GM12873 (cell line): ENCODE results near the gene EFCAB8.

Source experiments
- TF ChIP-seq, protein P1 (sequence below): IDR thresholded peaks from 2 replicates; pipeline ENCODE4 v1.5.1; 2012; ENCODE audit warnings: low read depth, mild to moderate bottlenecking, moderate library complexity, low read length, control low read depth; ENCODE audit not compliant: insufficient read depth; ENCODE audit errors: missing control alignments

The EFCAB8 gene

DNA sequence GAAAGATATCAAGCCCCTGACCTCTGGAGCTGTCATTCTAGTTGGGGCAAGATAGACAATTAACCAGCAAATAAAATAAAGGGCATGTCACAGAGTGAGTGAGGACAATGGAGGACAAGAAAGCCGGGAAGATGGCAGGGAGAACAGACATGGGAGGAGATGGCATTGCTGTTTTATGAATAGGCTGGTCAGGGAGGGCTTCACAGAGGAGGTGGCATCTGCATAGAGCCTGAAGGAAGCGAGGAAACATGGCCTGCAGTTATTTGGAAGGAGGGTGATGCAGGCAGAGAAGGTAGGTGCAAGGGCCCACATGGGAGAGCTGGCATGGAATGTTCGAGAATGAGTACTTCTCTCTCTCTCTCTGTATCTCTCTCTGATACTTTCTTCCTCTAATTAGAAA is 63.7 kb downstream of the EFCAB8 start:
- TF ChIP-seq, protein P1, sequence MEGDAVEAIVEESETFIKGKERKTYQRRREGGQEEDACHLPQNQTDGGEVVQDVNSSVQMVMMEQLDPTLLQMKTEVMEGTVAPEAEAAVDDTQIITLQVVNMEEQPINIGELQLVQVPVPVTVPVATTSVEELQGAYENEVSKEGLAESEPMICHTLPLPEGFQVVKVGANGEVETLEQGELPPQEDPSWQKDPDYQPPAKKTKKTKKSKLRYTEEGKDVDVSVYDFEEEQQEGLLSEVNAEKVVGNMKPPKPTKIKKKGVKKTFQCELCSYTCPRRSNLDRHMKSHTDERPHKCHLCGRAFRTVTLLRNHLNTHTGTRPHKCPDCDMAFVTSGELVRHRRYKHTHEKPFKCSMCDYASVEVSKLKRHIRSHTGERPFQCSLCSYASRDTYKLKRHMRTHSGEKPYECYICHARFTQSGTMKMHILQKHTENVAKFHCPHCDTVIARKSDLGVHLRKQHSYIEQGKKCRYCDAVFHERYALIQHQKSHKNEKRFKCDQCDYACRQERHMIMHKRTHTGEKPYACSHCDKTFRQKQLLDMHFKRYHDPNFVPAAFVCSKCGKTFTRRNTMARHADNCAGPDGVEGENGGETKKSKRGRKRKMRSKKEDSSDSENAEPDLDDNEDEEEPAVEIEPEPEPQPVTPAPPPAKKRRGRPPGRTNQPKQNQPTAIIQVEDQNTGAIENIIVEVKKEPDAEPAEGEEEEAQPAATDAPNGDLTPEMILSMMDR: no peak

DNA sequence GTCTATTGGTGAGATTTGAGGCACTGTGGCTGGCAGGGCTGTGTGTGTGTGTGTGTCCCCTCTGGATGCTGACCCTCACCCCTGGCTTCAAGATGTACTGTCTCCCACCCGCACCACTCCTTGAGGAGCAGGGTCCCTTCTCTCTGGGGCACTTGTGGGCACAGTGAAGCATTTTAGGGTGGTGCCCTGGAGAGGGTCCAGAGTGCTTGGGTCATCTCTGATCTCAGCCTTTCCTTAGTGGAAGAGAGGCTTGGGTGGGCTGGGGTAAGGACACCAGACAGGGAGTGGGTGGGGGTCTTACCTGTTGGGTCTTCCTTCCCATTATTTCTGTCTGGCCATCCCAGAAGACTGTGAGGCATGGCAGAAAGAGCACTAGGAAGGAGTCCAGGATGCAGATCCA is 66.1 kb downstream of the EFCAB8 start:
- TF ChIP-seq, protein P1: no peak

DNA sequence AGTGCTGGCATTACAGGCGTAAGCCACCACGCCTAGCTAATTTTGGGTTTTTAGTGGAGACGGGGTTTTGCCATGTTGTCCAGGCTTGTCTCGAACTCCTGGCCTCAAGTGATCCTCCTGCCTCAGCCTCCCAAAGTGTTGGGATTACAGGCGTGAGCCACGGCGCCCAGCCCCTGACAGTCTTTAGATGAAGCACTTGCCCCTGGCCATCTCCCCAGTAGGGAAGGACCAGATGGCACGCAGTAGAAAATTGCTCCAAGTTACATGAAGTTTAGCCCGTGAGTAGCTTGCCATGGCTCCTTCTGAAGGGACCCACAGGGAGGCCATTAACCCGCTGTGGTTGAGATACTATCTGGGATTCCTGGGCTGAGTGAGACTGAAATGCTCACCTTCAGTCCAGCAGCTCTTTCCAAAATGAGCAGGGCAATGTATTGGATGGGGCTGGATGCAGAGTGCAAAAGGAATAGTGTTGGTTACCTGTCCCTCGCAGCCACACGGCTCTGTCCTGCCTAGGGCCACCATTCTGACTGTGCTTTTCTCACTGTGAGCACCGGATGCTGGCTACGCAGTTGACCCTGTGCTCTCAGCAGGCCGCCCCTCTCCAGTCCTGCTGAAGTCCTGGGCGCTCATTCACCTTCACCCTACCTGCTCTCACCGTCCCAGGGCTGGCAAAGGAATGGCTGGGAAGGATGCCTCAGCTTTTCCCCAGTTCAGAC is 66.9 kb downstream of the EFCAB8 start:
- TF ChIP-seq, protein P1: no peak

DNA sequence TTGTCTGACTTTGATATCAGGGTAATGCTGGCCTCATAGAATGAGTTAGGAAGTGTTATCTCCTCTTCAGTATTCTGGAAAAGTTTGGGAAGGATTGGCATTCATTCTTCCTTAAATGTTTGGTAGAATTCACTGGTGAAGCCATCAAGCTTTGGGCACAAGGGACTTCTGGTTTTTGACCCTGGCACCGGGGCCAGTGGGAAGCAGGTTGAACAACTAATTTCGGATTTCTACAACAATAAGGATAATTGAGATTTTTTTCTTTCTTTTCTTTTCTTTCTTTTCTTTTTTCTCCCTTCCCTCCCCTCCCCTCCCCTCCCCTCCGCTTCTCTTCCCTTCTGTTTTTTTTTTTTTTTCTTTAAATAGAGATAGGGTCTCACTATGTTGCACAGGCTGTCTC is 70.4 kb downstream of the EFCAB8 start:
- TF ChIP-seq, protein P1: no peak

GRCh38 chr20:32930181-32930580 is 71.5 kb downstream of the EFCAB8 start:
- TF ChIP-seq, protein P1: no peak

- TF ChIP-seq, protein P1: no peak
Measured at GRCh38 chr20:32930701-32931100, 72.0 kb downstream of the EFCAB8 start.

- TF ChIP-seq, protein P1: no peak
Measured at GRCh38 chr20:32934580-32934979, 75.9 kb downstream of the EFCAB8 start.
